GM19395 (cell line): ENCODE data around the gene MECR.
A peak's percentile ranks its signal among the peaks of the same experiment; 100 is the strongest.

Experiments used
- ATAC-seq: cut with Tn5 transposase; IDR thresholded peaks from one replicate; pipeline ENCODE4 v1.9.1; 2021; ENCODE audit warnings: mild to moderate bottlenecking, moderate library complexity; ENCODE audit not compliant: unreplicated experiment

MECR gene, protein sequence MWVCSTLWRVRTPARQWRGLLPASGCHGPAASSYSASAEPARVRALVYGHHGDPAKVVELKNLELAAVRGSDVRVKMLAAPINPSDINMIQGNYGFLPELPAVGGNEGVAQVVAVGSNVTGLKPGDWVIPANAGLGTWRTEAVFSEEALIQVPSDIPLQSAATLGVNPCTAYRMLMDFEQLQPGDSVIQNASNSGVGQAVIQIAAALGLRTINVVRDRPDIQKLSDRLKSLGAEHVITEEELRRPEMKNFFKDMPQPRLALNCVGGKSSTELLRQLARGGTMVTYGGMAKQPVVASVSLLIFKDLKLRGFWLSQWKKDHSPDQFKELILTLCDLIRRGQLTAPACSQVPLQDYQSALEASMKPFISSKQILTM

DNA sequence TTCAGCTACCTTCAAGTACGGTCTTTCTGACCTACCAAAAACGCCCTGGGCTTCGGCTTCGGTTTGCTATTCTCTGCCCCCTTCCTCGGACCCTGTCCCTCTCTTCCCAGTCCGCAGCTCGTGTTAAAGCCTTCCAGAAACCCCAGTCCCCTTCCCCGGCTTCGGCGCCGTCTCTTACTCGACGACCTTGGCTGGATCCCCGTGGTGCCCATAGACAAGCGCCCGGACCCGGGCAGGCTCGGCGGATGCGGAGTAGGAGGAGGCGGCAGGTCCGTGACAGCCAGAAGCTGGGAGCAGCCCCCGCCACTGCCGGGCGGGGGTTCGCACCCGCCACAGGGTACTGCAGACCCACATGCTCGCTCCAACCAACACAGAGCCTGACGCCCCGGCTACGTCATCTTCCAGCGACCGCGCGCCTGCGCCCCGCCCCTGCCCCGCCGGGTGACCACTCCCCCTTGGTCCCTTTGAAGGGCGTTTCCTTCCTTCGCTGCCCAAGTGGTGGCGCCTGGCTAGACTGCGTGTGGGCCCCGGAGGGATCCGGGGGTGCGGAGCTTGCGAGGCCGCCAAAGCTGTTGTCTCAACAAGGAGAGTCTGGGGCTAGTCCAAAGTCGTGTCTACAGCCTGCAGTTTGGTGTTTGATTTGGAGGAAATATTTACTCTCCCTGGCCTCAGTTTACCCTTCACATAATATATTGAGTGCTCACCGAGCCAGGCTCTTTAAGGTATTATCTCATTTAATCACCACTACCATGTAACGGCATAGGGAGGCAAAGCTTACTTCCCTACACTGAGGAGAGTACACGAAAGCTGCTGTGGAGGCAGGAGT lies at the start of gene MECR:
TSS of gene MECR (minus strand) at position 382 of the 826 bp plus-strand sequence. CDS start at position 354, 28 bp downstream.
- ATAC-seq = peak; percentile 94

DNA sequence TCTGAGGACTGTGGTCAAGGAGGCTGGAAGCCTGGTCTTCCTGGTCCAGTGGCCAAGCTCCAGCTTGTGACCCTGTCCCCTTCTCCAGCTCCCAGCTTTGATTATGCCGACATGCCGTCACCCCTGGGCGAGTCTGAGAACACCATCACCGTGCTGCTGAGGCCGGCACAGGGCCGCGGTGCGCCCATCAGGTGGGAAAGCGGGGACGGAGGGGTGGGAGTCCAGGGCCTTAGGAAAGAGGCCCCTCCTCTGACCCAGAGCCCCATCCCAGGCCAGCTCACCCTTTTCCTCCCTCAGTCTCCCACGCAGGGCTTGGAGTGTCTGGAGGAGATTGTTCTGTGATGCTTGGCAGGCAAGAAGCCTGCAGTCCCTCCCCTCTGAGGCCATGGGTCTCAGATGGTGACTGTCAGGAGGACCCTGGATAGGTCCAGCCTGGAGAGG lies 49.2 kb upstream of the MECR start:
- no peak for ATAC-seq

DNA sequence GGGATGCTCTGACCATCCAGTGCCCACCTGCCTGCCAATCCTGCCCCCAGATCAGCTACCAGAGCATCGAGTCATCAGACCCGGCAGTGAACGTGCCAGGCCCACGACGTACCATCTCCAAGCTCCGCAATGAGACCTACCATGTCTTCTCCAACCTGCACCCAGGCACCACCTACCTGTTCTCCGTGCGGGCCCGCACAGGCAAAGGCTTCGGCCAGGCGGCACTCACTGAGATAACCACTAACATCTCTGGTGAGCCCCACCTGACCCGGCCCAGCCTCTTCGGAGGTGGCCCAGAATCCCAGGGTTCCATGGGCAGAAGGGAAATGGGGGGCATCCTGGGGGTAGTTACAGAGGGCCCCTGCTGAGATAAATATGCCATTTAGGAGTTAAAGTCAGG lies 48.7 kb upstream of the MECR start:
- no peak for ATAC-seq

DNA sequence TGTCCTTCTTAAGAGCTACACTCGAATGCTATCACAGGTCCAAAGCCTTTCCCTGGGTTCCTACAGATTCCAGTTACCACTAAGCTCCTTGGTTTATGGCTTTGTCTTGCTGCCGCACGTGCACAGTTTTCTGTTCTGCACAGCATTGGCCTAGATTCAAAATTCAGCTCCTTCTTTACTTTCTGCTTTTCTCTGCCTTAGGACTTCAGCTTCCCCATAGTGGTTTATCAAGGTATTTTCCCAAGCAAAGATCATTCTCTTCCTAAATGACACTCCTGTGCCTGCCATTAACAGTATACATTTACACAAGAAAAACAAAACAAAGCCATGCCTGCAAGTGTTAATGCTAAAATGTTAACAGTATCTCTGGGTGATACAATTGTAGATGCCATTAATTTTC lies 47.4 kb upstream of the MECR start:
- ATAC-seq = no peak

DNA sequence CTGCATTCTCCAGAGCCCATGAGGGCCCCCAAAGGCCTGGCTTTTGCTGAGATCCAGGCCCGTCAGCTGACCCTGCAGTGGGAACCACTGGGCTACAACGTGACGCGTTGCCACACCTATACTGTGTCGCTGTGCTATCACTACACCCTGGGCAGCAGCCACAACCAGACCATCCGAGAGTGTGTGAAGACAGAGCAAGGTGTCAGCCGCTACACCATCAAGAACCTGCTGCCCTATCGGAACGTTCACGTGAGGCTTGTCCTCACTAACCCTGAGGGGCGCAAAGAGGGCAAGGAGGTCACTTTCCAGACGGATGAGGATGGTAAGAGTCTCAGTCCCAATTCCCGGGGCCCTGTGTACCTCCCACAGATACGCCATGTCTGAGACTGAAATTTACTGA lies 44.7 kb upstream of the MECR start:
- ATAC-seq = no peak

DNA sequence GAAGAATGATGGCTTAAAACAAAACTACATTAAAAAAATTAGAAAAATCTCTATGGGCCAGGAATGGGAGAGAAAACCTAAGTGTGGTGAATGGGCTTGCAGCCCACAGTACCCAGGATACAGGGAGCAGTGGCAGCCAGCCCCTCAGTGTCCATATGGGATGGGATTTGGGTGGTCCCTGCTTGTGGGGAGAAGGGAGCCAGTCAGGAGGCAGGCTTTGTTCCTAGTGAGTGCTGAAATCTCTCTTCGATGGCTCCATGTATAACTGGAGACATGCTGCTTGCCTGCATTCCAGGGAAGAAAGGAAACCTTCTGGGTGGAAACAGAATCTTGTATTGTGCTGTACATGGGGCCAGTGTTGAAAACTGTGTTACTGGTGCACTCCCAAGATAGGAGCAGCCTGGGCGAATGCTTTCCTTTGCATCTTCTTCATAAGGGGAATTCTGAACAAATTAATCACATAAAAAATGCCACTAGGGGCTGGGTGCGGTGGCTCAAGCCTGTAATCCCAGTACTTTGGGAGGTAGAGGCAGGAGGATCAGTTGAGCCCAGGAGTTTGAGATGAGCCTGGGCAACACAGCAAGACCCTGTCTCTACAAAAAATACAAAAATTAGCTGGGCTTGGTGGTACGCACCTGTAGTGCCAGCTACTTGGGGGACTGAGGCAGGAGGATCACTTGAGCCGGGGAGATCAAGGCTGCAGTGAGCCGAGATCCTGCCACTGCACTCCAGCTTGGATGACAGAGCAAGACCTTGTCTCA lies 41.6 kb upstream of the MECR start:
- no peak for ATAC-seq

DNA sequence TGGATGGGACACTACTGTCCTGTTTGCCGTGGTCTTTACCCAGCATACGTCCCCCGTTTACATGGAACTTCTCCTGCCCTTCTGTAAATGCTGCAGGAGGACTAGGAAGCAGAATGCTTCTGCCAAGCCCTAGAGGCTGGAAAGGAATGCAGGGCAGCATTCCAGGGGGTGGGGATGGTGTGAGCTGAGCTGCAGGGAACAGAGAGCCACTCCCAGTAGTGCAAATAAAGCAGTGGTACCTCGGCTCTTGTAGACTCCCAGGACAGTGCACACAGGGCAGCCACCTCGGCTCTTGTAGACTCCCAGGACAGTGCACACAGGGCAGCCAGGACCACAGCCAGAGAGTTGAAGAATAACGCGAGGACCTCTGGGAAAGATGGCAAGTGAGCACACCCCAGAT lies 41.0 kb upstream of the MECR start:
- no peak for ATAC-seq

DNA sequence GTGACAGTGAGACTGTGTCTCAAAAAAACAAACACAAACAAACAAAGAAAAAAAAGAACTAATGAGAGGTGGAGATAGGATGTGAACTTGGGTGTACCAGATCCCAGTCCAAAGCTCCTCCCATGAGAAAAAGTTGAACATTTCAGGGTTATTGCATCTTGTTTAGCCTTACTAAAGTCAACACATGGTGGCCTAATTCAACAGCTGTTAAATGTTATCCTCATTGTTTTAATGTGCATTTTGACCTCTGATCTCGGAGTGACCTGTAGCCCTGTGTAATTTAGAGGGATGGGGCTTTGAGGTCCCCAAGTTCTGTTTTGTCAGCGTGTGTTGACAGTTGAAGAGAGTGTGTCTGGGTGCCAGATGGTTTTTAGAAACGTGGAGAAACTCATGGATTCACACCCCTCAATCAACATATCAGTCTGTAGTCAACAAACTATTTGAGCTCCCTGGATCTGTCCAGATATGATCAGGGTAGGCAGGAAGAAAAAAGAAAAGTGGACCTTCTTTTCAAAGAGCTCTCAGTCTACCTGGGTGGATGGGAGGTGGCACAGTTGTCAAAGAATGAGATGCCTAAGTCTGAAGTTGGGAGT lies 40.3 kb upstream of the MECR start:
- ATAC-seq = no peak

DNA sequence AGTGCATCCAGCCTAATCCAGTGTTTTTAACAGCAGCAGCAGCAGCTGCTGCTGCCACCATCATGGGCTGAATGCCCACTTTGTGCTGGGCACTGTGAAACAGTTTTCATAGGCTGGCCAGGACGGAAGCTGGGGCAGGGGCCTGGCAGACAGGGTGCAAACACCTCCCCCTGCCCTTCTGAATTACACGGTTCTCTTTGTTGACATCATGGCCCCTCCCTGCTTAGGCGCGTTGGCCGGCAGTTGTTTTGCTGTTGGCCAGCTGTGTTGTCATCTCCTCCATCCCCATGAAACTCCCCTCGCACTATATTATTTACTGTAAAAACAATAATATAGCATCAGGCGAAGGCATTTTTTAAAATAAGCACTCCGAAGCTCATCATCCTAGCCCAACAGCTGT lies 38.6 kb upstream of the MECR start:
- ATAC-seq = no peak

DNA sequence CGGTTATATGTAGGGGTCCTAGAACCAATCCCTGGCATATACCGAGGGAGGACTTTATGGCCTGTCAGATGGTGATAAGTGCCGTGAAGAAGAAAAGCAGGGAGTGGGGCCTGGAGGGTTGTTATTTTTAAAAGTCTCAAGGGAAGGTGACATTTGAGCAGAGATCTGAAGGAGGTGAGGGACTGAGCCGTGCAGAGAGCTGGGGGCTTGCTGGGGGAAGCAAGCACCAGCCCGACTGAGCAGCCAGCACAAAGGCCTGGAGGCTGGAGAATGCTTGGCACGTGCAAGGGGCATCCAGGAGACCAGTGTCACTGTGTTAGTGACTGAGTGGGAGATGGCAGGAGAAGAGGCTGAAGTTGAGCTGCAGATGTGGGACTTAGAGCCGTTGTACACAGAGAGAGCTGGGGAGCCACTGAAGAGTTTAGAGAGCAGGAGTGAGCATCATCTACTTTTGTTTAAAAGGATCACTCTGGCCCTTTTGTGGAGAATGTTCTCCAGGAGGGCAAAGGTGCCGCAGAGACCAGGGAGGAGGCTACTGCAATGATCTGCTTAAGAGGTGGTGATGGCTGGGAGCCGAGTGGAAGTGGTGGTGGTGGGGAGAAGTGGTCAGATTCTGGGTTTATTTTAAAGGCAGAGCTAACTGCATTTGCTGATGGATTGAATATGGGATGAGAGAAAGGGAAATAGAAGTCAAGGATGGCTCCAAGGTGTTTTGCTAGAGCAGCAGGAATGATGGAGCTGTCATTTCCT lies 36.8 kb upstream of the MECR start:
- no peak for ATAC-seq

DNA sequence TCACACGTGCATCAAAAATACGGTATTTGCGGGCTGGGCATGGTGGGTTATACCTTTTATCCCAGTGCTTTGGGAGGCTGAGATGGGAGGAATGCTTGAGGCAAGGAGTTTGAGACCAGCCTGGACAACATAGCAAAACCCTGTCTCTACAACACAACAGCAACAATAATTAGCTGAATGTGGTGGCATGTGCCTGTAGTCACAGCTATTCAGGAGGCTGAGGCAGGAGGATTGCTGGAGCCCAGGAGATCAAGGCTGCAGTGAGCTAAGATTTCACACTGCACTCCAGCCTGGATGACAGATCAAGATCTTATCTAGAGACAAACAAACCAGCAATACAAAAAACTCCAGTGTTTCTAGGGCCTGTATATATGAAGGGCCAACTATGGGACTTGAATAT lies 36.2 kb upstream of the MECR start:
- no peak for ATAC-seq

DNA sequence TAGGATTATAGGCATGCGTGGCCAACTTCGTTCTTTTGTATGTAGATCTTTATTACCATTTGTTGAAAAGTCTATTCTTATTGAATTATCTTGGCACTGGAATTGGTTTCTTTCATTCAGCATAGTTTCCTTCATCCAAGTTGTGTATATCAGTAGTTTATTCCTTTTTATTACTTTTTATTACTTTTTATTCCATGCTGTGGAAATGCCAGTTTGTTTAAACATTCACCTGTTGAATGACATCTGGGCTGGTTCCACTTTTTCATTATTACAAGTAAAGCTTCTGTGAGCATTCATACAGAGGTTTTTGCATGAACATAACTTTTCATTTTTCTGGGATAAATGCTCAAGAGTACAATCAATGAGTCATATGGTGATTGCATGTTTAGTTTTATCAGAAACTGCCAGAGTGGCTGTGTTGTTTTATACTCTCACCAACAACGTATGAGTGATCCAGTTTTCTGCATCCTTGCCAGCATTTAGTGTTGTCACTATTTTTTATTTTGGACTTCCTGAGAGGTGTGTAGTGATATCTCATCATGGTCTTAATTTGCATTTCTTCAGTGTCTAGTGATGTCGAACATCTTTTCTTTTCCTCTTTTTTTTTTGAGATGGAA lies 34.1 kb upstream of the MECR start:
- no peak for ATAC-seq

DNA sequence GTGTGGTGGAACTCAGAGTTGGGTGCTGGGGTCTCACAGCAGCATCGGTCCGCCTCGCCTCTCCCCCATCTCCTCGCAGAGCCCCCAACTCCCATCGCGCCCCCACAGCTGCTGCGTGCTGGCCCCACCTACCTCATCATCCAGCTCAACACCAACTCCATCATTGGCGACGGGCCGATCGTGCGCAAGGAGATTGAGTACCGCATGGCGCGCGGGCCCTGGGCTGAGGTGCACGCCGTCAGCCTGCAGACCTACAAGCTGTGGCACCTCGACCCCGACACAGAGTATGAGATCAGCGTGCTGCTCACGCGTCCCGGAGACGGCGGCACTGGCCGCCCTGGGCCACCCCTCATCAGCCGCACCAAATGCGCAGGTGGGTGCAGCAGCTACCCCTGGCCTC lies 29.8 kb upstream of the MECR start:
- ATAC-seq = no peak

DNA sequence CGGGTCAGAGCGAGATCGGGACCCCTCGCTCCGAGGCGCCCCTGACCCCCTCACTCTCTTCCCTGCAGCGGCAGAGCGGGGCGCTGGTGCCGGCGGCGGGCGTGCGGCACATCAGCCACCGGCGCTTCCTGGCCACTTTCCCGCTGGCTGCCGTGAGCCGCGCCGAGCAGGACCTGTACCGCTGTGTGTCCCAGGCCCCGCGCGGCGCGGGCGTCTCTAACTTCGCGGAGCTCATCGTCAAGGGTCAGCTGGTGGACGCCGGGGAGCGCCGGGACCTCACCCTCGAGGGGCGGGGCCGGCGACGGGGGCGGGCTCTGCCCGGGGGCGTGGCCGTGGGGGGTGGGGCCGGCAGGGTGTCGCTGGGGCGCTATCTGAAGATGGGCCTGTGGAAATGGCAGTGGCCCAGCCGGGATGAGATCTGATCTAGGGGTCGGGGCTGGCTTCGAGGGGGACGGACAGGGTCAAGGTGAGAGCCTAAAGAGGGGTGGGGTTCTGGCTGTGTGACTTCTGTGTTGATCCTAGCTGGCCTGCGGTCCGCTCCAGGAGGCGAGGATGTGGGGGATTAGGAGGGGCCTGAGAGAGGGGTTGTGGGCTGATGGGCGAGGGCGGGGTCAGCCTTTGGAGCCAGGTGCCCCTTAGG lies 29.2 kb upstream of the MECR start:
- ATAC-seq = no peak

DNA sequence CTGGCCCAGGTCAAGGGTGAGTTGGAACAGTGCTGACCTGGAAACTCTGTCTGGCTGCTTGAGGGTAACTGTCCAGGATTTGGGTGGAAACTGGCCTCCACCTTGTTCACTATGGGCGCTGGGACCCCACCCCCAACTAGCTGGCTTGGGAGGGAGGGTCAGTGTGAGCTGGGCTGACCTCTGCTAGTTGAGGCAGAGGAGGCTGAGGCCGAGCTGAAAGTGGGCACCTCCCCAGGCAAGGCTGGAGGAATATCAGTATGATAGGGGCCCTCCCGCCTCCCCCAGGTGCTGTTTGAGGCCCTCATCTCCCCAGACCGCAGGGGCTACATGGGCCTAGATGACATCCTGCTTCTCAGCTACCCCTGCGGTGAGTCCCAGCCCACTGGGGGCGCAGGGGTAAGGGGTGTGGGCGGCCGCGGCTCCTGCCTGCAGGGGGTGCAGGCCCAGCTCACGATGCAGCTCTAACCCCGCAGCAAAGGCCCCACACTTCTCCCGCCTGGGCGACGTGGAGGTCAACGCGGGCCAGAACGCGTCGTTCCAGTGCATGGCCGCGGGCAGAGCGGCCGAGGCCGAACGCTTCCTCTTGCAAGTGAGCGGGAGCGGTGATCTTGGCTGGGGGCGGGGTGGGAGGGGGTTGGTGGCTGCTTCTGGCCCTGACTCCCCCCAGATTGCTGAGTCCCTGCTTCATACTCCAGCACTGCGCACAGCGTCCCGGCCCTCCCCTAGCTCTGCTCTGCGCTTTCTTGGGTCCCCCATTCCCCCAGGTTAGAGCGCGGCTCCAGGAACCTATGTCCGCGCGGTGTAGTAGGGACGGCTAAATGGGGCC lies 28.5 kb upstream of the MECR start:
- ATAC-seq = no peak

DNA sequence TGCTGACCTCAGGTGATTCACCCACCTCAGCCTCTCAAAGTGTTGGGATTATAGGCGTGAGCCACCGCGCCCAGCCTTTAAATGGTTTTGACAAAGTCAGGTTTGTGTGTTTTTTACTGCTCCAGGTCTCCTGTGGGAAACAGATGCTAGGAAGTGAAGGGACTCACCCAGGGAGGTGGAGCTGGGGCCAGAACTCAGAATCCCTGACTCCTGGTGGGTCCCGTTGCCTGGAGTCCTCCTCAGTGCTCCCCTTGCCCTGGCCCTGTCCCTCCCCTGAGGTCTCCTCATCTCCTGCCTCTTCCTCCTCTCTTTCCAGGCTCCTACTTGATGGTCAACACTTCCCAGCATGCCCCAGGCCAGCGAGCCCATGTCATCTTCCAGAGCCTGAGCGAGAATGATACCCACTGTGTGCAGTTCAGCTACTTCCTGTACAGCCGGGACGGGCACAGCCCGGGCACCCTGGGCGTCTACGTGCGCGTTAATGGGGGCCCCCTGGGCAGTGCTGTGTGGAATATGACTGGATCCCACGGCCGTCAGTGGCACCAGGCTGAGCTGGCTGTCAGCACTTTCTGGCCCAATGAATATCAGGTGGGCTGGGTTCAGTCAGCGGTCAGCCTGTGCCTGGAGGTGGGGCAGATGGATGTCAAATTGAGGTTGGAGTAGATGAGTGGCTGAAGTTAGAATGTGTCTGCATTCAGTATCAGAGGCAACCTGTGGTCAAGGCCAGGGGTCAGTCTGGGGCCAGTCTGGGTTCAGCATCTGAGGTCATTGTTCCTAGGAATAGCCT lies 27.6 kb upstream of the MECR start:
- ATAC-seq = no peak

DNA sequence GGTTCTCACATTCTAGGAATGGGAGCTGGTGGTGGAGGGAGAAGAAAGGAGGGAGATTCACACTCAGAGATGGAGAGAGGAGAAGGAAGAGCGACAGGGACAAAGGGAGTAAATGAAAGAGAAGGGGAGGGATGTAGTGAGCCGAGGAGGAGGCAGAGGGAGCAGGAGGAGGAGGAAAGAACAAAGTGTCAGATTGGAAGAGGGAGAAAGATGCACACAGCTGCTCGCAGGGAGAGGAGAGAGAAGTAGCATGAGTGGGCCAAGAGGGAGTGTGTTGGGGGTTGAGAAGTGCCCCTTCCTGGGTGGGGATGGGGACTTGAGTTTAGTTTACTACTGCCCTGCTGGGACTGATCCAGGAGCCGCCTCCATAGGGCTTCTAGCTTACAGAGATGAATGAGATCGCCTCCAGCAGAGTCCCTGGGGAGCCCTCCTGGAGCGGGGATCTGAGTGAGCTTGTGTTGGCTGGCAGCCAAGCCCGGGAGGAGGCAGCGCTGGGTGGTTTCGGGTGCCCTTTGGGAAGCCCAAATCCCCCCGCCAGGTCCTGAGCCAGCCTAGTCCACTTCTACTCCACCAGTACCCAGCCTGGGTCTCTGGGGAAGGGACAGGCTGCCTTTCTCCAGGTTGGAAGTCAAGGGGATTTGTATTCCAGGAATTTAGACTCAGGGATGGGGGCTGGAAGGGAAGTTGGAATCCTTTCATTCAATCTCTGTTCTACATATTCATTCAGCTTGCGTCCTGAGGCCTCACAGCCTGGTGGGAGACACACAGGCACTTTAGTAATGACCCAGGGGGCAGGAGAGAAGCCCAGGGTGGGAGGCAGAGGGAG lies 26.5 kb upstream of the MECR start:
- ATAC-seq = no peak
